ENCODE results near the gene RAMP3.

RAMP3 gene

GRCh38 chr7:45225311-45225947 lies 67.8 kb downstream of the RAMP3 start:
- DNase-seq, result no peak

- DNase-seq, result no peak
These were observed 68.4 kb downstream of the RAMP3 start for GRCh38 chr7:45225948-45226335.

GRCh38 chr7:45229156-45229920 lies 71.7 kb downstream of the RAMP3 start:
- DNase-seq, result no peak

- DNase-seq, result no peak
These were observed 72.5 kb downstream of the RAMP3 start for GRCh38 chr7:45230083-45230482.

GRCh38 chr7:45230611-45231165 lies 73.1 kb downstream of the RAMP3 start:
- DNase-seq, result no peak

- no peak for DNase-seq
These were observed 75.7 kb downstream of the RAMP3 start for GRCh38 chr7:45233249-45233775.

Measured in NCI-H2171 (cell line).